SK-N-MC (cell line): ENCODE data around the gene NUTM1.
"Not testable (repeated sequence)": the region's sequence is repeated elsewhere in the genome, so short reads cannot be mapped to it uniquely, and the experiment has no call there.

ENCODE experiments used
- DNase-seq: peaks from one replicate; pipeline ENCODE4 v3.0.0-alpha.2; 2011; ENCODE audit warnings: low read depth, low spot score
- H3K27ac ChIP-seq: fragments of 200-600 bp; sonication (generic); 2 replicates; pipeline ENCODE4 v1.5.1; 2016; ENCODE audit warnings: mixed run types
- H3K36me3 ChIP-seq: fragments of 200-600 bp; sonication (generic); 2 replicates; pipeline ENCODE4 v1.6.1; 2017; ENCODE audit warnings: antibody characterized with exemption, low read length, mixed read lengths; ENCODE audit not compliant: insufficient read depth
- H3K4me3 ChIP-seq: fragments of 200-600 bp; sonication (generic); 2 replicates; pipeline ENCODE4 v1.5.1; 2016
- H3K9ac ChIP-seq: fragments of 200-600 bp; sonication (generic); 2 replicates; pipeline ENCODE4 v1.8.0; 2017; ENCODE audit warnings: mixed run types, mixed read lengths; ENCODE audit not compliant: insufficient read length
- H3K9me3 ChIP-seq: fragments of 200-600 bp; sonication (generic); 2 replicates; pipeline ENCODE4 v1.6.1; 2017; ENCODE audit warnings: low read depth, mild to moderate bottlenecking, antibody characterized with exemption, low read length, moderate library complexity, mixed read lengths
- EZH2 ChIP-seq: fragments of 200-600 bp; sonication (generic); IDR thresholded peaks from one replicate; pipeline ENCODE4 v1.6.1; 2017; ENCODE audit warnings: antibody characterized with exemption
- FOXP2 ChIP-seq: optimal IDR thresholded peaks from 2 replicates; pipeline ENCODE3; 2011; ENCODE audit warnings: mild to moderate bottlenecking, moderate library complexity; ENCODE audit not compliant: insufficient read depth; ENCODE audit errors: extremely low read length, control extremely low read depth
- POLR2AphosphoS5 ChIP-seq: IDR thresholded peaks from 2 replicates; pipeline ENCODE4 v1.6.1; 2012; ENCODE audit warnings: mild to moderate bottlenecking, low read depth, low read length, borderline replicate concordance

The NUTM1 gene

GRCh38 chr15:34366271-34367065, 23.4 kb downstream of the NUTM1 start:
- H3K9me3 ChIP-seq: no peaks in the 10 kb centered on the region
- H3K4me3 ChIP-seq: peak overlapping the region; percentile 79
- DNase-seq: no peak
- TF ChIP-seq EZH2 (no peak), POLR2AphosphoS5 (no peak), FOXP2 (no peak)
- H3K27ac ChIP-seq: no peak overlapping the region
- H3K9ac ChIP-seq: peak overlapping the region; percentile 41
- H3K36me3 ChIP-seq: no peaks in the 10 kb centered on the region

- H3K4me3 ChIP-seq: peak within 1 kb of the TSS; percentile 79
- no peaks in the 10 kb centered on the region for H3K9me3 ChIP-seq
- no peaks in the 10 kb centered on the region for H3K36me3 ChIP-seq
- no peak for DNase-seq
- H3K27ac ChIP-seq: peak within 1 kb of the TSS; percentile 94
- TF ChIP-seq POLR2AphosphoS5: peak; percentile 94
- TF ChIP-seq EZH2: no peak
- H3K9ac ChIP-seq: peak within 1 kb of the TSS; percentile 98
Measured at GRCh38 chr15:34367101-34368081, 24.3 kb downstream of the NUTM1 start, which contains the start of gene LPCAT4. Gene LPCAT4 (minus strand): TSS chr15:34367196. CDS start chr15:34367100, 96 bp downstream.

- DNase-seq: no peak
- Histone ChIP-seq H3K9ac (no peak overlapping the region), H3K4me3 (no peak overlapping the region), H3K9me3 (no peaks in the 10 kb centered on the region), H3K27ac (no peak overlapping the region), H3K36me3 (no peaks in the 10 kb centered on the region)
- no peak for TF ChIP-seq POLR2AphosphoS5
- TF ChIP-seq EZH2: no peak
- no peak for TF ChIP-seq FOXP2
Measured at GRCh38 chr15:34370129-34370528, 27.0 kb downstream of the NUTM1 start.

GRCh38 chr15:34370643-34371042, 27.5 kb downstream of the NUTM1 start:
- no peak overlapping the region for H3K27ac ChIP-seq
- TF ChIP-seq FOXP2 (no peak), POLR2AphosphoS5 (no peak), EZH2 (no peak)

GRCh38 chr15:34373951-34374350, 30.8 kb downstream of the NUTM1 start:
- no peak overlapping the region for H3K27ac ChIP-seq
- no peaks in the 10 kb centered on the region for H3K9me3 ChIP-seq
- H3K9ac ChIP-seq: no peak overlapping the region
- no peak overlapping the region for H3K4me3 ChIP-seq
- no peaks in the 10 kb centered on the region for H3K36me3 ChIP-seq
- TF ChIP-seq POLR2AphosphoS5 (no peak), FOXP2 (no peak), EZH2 (no peak)
- DNase-seq: no peak

More at GRCh38 chr15:34370643-34371042, 27.5 kb downstream of the NUTM1 start:
- H3K36me3 ChIP-seq: no peaks in the 10 kb centered on the region
- no peak overlapping the region for H3K4me3 ChIP-seq
- DNase-seq: no peak
- no peak overlapping the region for H3K9ac ChIP-seq
- H3K9me3 ChIP-seq: no peaks in the 10 kb centered on the region

GRCh38 chr15:34374816-34375215, 31.7 kb downstream of the NUTM1 start:
- Histone ChIP-seq H3K9ac (no peak overlapping the region), H3K27ac (no peak overlapping the region), H3K4me3 (no peak overlapping the region), H3K9me3 (no peaks in the 10 kb centered on the region), H3K36me3 (no peaks in the 10 kb centered on the region)
- DNase-seq: no peak
- TF ChIP-seq FOXP2 (no peak), EZH2 (no peak), POLR2AphosphoS5 (no peak)

- H3K36me3 ChIP-seq, H3K9ac ChIP-seq, H3K9me3 ChIP-seq, DNase-seq, H3K27ac ChIP-seq, H3K4me3 ChIP-seq: not testable (repeated sequence)
Measured at GRCh38 chr15:34375541-34375940, 32.4 kb downstream of the NUTM1 start.

GRCh38 chr15:34376856-34377255, 33.7 kb downstream of the NUTM1 start:
- no peaks in the 10 kb centered on the region for H3K9me3 ChIP-seq
- DNase-seq: no peak
- H3K27ac ChIP-seq: no peak overlapping the region
- no peak overlapping the region for H3K4me3 ChIP-seq
- no peak overlapping the region for H3K9ac ChIP-seq
- no peak for TF ChIP-seq EZH2
- TF ChIP-seq FOXP2: no peak
- TF ChIP-seq POLR2AphosphoS5: no peak
- no peaks in the 10 kb centered on the region for H3K36me3 ChIP-seq

- not testable (repeated sequence) for H3K27ac ChIP-seq, H3K36me3 ChIP-seq, DNase-seq, H3K9me3 ChIP-seq, H3K4me3 ChIP-seq, H3K9ac ChIP-seq
Measured at GRCh38 chr15:34380491-34380890, 37.4 kb downstream of the NUTM1 start.

- H3K27ac ChIP-seq, H3K36me3 ChIP-seq, H3K9me3 ChIP-seq, DNase-seq, H3K4me3 ChIP-seq, H3K9ac ChIP-seq: not testable (repeated sequence)
Measured at GRCh38 chr15:34381829-34382521, 38.9 kb downstream of the NUTM1 start.

GRCh38 chr15:34389594-34390086, 46.5 kb downstream of the NUTM1 start:
- not testable (repeated sequence) for H3K27ac ChIP-seq, H3K36me3 ChIP-seq, H3K9me3 ChIP-seq, H3K4me3 ChIP-seq, DNase-seq, H3K9ac ChIP-seq
